VCaP (cell line): ENCODE measurements around the gene CRHR1.

ENCODE experiments used
- H3K27ac ChIP-seq: fragments of 450-650 bp; 2 replicates; pipeline ENCODE4 v1.5.1; 2017
- CTCF ChIP-seq: fragments of 450-650 bp; conservative IDR thresholded peaks from 2 replicates; pipeline ENCODE4 v1.5.1; 2017; ENCODE audit warnings: mild to moderate bottlenecking, moderate library complexity

Gene CRHR1

GRCh38 chr17:45785480-45786193 lies 1.5 kb downstream of the CRHR1 start:
- no peak for TF ChIP-seq CTCF
- H3K27ac ChIP-seq = no peak overlapping the region; the same call in 1 of the 2 replicates

GRCh38 chr17:45786349-45786748 lies 2.2 kb downstream of the CRHR1 start:
- no peak overlapping the region for H3K27ac ChIP-seq
- TF ChIP-seq CTCF = no peak

GRCh38 chr17:45787044-45787443 lies 2.9 kb downstream of the CRHR1 start:
- TF ChIP-seq CTCF = no peak
- no peak overlapping the region for H3K27ac ChIP-seq

- TF ChIP-seq CTCF = no peak
- no peak overlapping the region for H3K27ac ChIP-seq
Measured at GRCh38 chr17:45787656-45788055, 3.5 kb downstream of the CRHR1 start.

- H3K27ac ChIP-seq = no peak overlapping the region
- TF ChIP-seq CTCF = no peak
Measured at GRCh38 chr17:45788057-45788456, 3.9 kb downstream of the CRHR1 start.

- peak overlapping the region; percentile 70 for H3K27ac ChIP-seq
- TF ChIP-seq CTCF = no peak
Measured at GRCh38 chr17:45789874-45790273, 5.8 kb downstream of the CRHR1 start.

- peak overlapping the region; percentile 70 for H3K27ac ChIP-seq
- no peak for TF ChIP-seq CTCF
Measured at GRCh38 chr17:45790296-45790922, 6.3 kb downstream of the CRHR1 start.
